Heart left ventricle (tissue), 13 donors: ENCODE measurements around the gene ZBTB45.

Experiments used
- CTCF ChIP-seq, 12 donors: fragments of 200-600 bp; sonication (generic) in 4 of 12; IDR thresholded peaks; one replicate each; pipeline versions ENCODE4 v1.5.0 to v1.8.0; 2018 to 2022; ENCODE audit warnings: antibody characterized with exemption in 12 of 12, mild to moderate bottlenecking in 5 of 12
- POLR2A ChIP-seq, 2 donors: fragments of 450-650 bp; IDR thresholded peaks; one replicate each; pipeline ENCODE4 v1.6.1; 2017; ENCODE audit warnings: antibody characterized with exemption in 2 of 2, mild to moderate bottlenecking in 2 of 2, moderate library complexity in 2 of 2
- donor health status: ischemic (EF 13 %, LVEDD 7.1; RV severe dilation, severe dysfunction).
- donor health status: DM: no; HTN: yes; CAD: no.
- donor health status: DM: no; HTN: no; CAD: no.
- donor health status: ischemic (EF 25% LVEDD 6.9; RV normal size, moderate dysfunction).
- donor health status: ischemic (EF 25% LVEDD 5.7; RV mildly dilated, moderate dysfunction).
- donor health status: ischemic (EF 35%, LVEDD 5.7; RV mildly dilated, moderate dysfunction).
- donor health status: nonischemic (EF 11% LVEDD 7.7; RV severe dilation, severe dysfunction).
- donor health status: DM: yes; HTN: yes; CAD: no.
- donor health status: PGD.
- donor health status: ischemic (EF 29% LVEDD 5.4; RV normal size, mild dysfunction).
- donor health status: nonischemic (EF 23%, LVEDD 6.1; RV moderate dilation, normal function).

DNA sequence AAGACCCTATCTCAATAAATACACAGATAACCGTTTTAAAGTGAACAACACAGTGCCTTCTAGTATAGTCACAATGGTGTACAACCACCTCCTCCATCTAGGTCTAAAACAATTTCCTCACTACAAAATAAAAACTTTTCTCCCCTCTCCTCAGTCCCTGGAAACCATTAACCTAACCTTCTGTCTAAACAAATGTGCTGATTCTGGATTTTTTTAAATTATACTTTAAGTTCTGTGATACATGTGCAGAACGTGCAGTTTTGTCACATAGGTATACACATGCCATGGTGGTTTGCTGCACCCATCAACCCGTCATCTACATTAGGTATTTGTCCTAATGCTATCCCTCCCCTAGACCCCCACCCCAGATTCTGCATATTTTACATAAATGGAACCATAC, 9.8 kb upstream of the ZBTB45 start:
- no peak for TF ChIP-seq CTCF (IDR thresholded peaks at IDR 0.05)
- no peak for TF ChIP-seq POLR2A (IDR thresholded peaks at IDR 0.05)
